GM12891 (cell line): ENCODE results near the gene TPX2.

Experiments used
- DNase-seq: peaks from one replicate; pipeline ENCODE4 v3.0.0; 2011; ENCODE audit warnings: low spot score; ENCODE audit not compliant: insufficient read length
- FAIRE-seq: peaks from 2 replicates; lab custom pipeline; 2011; peaks lifted over from hg19 to GRCh38; lab: Jason Lieb, UNC
- PAX5 ChIP-seq: IDR thresholded peaks from 2 replicates; pipeline ENCODE4 v1.6.1; 2011; ENCODE audit warnings: low read length, moderate library complexity, mild to moderate bottlenecking; ENCODE audit not compliant: insufficient read depth, severe bottlenecking
- POLR2A ChIP-seq: IDR thresholded peaks from 2 replicates; pipeline ENCODE4 v1.6.1; 2011; ENCODE audit warnings: low read depth, low read length, control low read depth
- POLR2AphosphoS5 ChIP-seq: IDR thresholded peaks from 2 replicates; pipeline ENCODE4 v1.6.1; 2011; ENCODE audit warnings: low read depth, low read length, control low read depth
- POU2F2 ChIP-seq: IDR thresholded peaks from 2 replicates; pipeline ENCODE4 v1.6.1; 2011; ENCODE audit warnings: low read depth, mild to moderate bottlenecking, control low read depth, low read length, moderate library complexity
- SPI1 ChIP-seq: IDR thresholded peaks from 2 replicates; pipeline ENCODE4 v1.6.1; 2011; ENCODE audit warnings: low read depth, low read length, control low read depth
- TAF1 ChIP-seq: IDR thresholded peaks from 2 replicates; pipeline ENCODE4 v1.6.1; 2011; ENCODE audit warnings: low read depth, low read length, control low read depth

Gene TPX2

DNA sequence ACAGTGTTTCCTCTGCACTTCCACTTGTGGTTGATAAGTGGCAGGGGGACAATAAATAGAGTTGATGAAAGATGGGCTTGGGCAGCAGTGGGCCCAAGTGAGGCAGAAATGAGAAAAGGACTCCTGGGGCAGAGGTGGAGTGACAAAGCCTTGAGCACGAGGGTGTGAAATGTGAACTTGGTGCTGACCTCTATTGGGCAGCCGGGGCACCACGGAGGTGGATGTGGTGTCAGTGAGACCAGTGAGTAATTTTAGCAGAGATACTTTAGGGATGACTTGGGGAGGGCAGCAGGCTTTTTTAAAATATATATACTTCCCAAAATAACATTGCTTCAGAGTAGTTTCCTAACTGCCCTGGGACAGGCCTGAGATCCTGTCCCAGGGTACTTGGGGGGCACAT, 49.5 kb downstream of the TPX2 start:
- no peak for TF ChIP-seq SPI1
- no peak for TF ChIP-seq POLR2AphosphoS5
- no peak for TF ChIP-seq POLR2A
- TF ChIP-seq PAX5 = no peak
- TF ChIP-seq TAF1 = no peak
- TF ChIP-seq POU2F2 = no peak
- DNase-seq (no peak), FAIRE-seq (no peak)

DNA sequence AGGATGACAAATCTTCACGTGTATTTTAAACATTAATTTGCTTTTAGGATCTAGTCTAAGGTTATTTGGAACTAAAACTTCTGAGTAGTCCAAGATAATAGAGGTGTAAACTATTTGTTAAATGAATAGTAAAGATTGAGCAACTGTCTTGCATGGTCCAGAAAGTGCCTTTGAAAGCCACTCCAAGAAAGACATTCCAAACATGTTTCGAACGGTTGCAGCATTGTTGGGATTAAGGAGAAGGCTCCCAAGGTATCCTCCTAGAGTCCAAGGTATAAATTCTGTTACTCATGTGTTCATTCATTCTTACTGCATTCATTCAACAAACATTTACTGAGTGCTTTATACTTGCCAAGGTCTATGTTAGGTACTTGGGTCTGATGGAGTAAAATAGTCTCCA, 51.3 kb downstream of the TPX2 start:
- FAIRE-seq (no peak), DNase-seq (no peak)
- TF ChIP-seq POLR2AphosphoS5 (no peak), SPI1 (no peak), TAF1 (no peak), PAX5 (no peak), POLR2A (no peak), POU2F2 (no peak)

DNA sequence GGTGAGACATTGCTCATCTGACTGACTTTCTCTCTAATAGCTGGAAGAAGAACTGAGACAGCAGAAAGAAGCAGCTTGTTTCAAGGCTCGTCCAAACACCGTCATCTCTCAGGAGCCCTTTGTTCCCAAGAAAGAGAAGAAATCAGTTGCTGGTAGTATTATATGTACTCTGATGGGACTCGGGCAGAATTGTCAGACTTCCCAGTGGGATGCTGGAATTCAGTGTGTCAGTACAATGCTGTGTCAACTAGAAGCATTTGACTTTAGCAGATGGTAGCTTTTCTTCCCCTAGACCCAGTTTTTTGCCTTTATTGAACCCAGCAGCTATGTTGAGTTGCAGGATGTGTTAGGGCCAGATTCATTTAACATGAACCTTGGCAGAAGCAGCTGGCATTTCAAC, 58.3 kb downstream of the TPX2 start:
- FAIRE-seq = no peak
- TF ChIP-seq SPI1 = no peak
- TF ChIP-seq POLR2AphosphoS5 = no peak
- no peak for TF ChIP-seq POU2F2
- no peak for TF ChIP-seq TAF1
- TF ChIP-seq PAX5 = no peak
- TF ChIP-seq POLR2A = no peak
- DNase-seq = no peak

DNA sequence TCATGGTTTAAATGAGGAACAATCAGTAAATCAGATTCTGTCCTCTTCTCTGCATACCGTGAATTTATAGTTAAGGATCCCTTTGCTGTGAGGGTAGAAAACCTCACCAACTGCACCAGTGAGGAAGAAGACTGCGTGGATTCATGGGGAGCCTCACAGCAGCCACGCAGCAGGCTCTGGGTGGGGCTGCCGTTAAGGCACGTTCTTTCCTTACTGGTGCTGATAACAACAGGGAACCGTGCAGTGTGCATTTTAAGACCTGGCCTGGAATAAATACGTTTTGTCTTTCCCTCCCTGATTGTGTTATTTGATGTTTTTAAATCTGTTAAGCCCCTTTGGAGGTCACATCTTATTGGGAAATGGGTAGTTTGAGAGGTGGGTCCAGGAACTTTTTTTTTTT, 62.4 kb downstream of the TPX2 start:
- TF ChIP-seq POLR2A (no peak), POU2F2 (no peak), TAF1 (no peak), PAX5 (no peak), POLR2AphosphoS5 (no peak), SPI1 (no peak)
- FAIRE-seq (no peak), DNase-seq (no peak)

DNA sequence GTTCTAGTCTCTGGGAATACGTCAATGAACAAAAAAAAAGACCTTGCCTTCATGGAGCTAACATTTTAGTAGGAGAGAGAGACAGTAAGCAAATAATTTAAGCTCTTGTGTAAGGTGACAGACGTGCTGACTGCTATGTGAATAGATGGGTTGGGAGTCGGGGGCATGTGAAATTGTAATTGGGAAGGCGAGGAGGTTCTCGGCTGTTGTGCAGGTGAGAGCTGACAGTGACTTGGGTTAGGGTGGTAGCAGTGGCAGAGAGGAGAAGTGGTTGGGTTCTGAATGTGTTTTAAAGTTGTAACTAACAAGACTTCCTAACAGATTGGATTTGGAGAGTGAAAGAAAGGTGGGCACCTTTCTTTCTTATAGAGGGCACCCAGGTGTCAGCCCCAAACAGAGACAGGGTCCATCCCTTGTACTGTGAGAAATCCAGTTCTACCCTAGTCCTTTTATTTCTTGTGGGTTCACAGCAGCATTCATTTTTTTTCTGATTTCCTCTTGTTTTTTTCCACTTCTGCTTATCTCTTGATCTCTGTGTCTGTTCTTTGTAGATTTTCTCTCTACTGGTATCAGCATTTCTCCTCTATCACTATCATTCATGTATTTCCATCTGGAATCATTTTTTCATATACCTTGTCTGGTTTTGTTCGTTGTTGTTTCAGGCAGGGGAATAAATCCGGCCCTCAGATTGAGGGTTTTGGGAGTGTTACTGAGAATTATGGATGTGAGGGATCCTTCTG, 64.6 kb downstream of the TPX2 start:
- DNase-seq (no peak), FAIRE-seq (no peak)
- TF ChIP-seq SPI1 (no peak), TAF1 (no peak), PAX5 (no peak), POU2F2 (no peak), POLR2AphosphoS5 (no peak), POLR2A (no peak)

DNA sequence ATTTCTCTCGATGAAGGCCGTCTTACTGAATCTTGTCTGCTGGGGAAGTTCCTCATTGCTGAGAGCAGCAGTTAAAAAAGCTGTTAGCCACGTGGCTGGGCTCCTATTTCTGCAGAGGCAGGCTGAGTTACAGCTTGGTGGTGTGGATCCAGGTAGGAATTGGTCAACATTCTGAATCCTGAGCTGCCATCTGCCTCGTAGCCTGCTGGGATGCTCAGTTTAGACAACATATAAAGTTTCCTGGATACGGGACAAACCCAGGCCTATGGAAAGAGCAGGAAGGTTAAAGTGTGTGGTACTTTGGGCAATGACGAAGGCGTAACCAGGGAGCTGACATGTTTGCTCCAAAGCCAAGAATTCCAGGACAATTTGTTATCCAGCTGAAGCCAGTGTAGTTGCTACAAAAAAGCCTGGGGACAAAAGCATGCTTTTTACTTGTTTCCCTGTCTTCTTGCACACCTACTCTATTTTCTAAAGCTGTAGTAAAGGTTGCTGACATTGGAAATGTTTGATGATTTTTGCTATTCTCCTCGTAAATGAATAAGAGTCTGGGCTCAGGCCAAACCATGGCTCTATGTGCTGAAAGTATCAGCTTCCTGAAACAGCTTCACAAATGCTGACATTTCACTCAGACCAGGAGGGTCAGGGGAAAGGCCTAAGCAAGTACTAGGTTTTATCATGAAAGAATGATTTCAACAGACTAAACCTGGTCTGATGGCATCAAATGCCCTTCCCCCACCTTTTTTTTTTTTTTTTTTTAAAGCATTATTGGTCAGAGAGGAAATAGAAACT, 67.7 kb downstream of the TPX2 start:
- TF ChIP-seq POLR2AphosphoS5 (no peak), POLR2A (no peak), PAX5 (no peak), POU2F2 (no peak), SPI1 (no peak), TAF1 (no peak)
- DNase-seq = no peak
- FAIRE-seq = no peak

GRCh38 chr20:31808481-31808880, 69.4 kb downstream of the TPX2 start:
- FAIRE-seq (no peak), DNase-seq (no peak)
- TF ChIP-seq POLR2AphosphoS5 (no peak), SPI1 (no peak), PAX5 (no peak), POU2F2 (no peak), TAF1 (no peak), POLR2A (no peak)

DNA sequence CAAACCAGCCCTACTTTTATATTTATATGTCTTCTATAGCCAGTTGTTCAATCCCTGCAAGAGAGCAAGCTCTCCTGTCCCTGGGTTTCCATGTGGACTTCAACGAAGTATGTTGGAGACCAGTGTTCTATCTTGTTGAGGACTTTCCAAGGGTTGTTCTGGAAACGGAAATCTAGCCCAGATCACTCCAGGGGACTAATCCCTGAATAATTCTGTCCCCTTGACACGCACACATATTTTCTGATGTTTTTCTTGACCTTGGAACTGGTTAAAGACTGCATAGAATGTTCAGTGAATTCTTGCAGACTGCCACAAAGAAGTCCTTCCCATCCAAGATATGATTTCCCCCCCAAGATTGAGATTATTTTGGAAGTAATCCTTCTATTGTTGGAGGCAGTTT, 70.6 kb downstream of the TPX2 start:
- DNase-seq (no peak), FAIRE-seq (no peak)
- TF ChIP-seq POLR2A (no peak), SPI1 (no peak), PAX5 (no peak), TAF1 (no peak), POU2F2 (no peak), POLR2AphosphoS5 (no peak)

GRCh38 chr20:31811198-31811597, 72.1 kb downstream of the TPX2 start:
- FAIRE-seq = no peak
- TF ChIP-seq PAX5 = no peak
- TF ChIP-seq POLR2A = no peak
- no peak for TF ChIP-seq POLR2AphosphoS5
- no peak for TF ChIP-seq SPI1
- TF ChIP-seq TAF1 = no peak
- TF ChIP-seq POU2F2 = no peak
- no peak for DNase-seq
